Left lobe of liver (tissue), 2 donors: ENCODE measurements around the gene SULT1B1. TPM values are rescaled to one million over a fixed set of nuclear protein-coding genes. Genes with fewer than 3 reads are reported as not detected.
"Not testable (repeated sequence)": the region's sequence is repeated elsewhere in the genome, so short reads cannot be mapped to it uniquely, and the experiment has no call there.

Experiments used
- ATAC-seq: fragments of 200-7000 bp; cut with Tn5 transposase; one replicate; pipeline ENCODE4 v1.9.1; 2020; ENCODE audit warnings: mild to moderate bottlenecking, moderate library complexity
- DNase-seq: peaks from one replicate; pipeline ENCODE4 v3.0.0-alpha.2; 2020; ENCODE audit warnings: low spot score
- total RNA-seq: library from RNA; stranded (reverse); gene quantifications from one replicate; pipeline ENCODE4 v1.2.1, GENCODE V29; 2021
- donor health status: DM: no; HTN: no; CAD: no; lungs with moderate emphysema.
- donor health status: DM: no; HTN: yes; CAD: no.

SULT1B1 gene
- total RNA-seq = 31.0 TPM

- ATAC-seq (peak; percentile 90), DNase-seq (peak; percentile 77)
Measured at GRCh38 chr4:69760455-69760854, at the start of gene SULT1B1. Gene SULT1B1, minus strand, starts transcription at chr4:69760620. Its CDS starts 5,403 bp downstream, at chr4:69755217.

- ATAC-seq (no peak), DNase-seq (no peak)
Measured at GRCh38 chr4:69800599-69800998, 40.2 kb upstream of the SULT1B1 start.

GRCh38 chr4:69799337-69799736, 38.9 kb upstream of the SULT1B1 start:
- ATAC-seq = no peak
- DNase-seq = no peak

GRCh38 chr4:69793732-69794131, 33.3 kb upstream of the SULT1B1 start:
- ATAC-seq (no peak), DNase-seq (no peak)

DNA sequence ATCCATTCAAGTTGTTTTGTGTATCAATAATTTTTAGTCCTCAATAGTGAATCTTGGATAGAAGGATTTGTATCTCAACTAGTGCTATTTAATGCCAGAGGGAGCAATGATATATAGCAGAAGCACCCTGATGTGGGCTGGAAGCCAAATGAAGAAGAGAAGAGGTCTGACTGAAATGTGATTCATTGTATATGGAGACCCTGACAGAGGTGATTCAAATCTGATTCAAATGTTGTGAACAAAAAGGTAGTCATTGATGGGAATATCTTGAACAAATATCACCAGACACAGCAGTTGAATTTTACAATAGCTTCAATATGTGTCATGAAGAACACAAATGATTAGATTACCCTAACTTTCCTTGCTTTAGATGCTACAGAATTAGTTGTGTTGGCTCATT, 27.5 kb upstream of the SULT1B1 start:
- DNase-seq (no peak), ATAC-seq (no peak)

GRCh38 chr4:69786547-69786946, 26.1 kb upstream of the SULT1B1 start:
- ATAC-seq (no peak), DNase-seq (no peak)

GRCh38 chr4:69785211-69785831, 24.9 kb upstream of the SULT1B1 start:
- no peak for ATAC-seq
- no peak for DNase-seq

DNA sequence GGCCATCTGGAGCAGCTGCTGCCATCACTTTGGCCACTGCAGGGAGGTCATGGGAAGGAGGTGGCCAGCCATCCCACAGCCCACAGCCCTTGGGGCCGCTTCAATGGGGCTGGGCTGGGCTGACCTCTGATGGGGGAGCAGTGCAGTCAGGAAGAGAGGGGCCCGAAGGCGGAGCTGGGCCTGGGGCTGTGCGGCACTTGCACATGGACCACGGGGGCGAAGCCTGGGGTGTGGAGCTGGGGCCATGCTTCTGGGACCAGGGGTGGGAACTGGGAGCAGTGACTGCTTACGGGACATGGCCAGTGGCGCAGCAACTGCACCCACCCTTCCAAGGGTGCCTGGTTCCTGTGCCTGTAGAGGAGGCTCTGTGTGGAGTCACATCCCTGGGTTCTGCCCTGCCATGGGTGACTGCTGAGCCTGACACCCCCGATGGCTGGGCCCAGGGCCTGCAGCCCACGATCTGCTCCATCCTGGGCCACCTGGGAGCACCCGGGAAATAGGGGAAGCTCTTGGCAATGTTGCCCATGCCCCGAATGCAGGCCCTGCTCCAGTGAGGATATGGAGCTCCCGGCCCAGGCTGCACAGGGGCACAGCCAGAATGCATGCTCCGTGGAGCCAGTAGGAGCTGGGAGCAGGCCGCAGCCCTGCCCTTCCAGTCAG, 22.4 kb upstream of the SULT1B1 start:
- DNase-seq (no peak), ATAC-seq (no peak)

GRCh38 chr4:69781458-69782418, 21.3 kb upstream of the SULT1B1 start:
- DNase-seq (no peak), ATAC-seq (no peak)

- no peak for DNase-seq
- no peak for ATAC-seq
Measured at GRCh38 chr4:69780141-69780540, 19.7 kb upstream of the SULT1B1 start.

DNA sequence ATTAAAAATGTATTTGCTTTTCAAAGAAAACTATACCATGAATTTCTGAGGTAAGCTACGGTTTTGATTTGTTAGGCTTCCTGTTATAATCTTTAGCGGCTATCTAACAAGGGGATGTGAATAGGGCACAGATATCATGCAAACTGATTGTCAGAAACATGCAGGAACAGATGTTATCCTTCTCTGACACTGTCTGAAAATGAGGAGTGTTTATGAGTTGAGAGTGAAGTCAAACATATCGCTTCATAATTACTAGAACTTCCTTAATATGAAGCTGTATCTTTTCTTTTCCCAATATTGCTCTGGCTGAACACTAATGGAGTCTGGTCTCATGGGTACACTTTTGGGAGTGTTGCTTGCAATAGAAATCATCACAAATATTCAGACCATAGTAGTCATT, 16.3 kb upstream of the SULT1B1 start:
- no peak for ATAC-seq
- no peak for DNase-seq

- ATAC-seq = no peak
- no peak for DNase-seq
Measured at GRCh38 chr4:69775321-69775867, 15.0 kb upstream of the SULT1B1 start.

GRCh38 chr4:69773484-69773883, 13.1 kb upstream of the SULT1B1 start:
- no peak for DNase-seq
- ATAC-seq = no peak

DNA sequence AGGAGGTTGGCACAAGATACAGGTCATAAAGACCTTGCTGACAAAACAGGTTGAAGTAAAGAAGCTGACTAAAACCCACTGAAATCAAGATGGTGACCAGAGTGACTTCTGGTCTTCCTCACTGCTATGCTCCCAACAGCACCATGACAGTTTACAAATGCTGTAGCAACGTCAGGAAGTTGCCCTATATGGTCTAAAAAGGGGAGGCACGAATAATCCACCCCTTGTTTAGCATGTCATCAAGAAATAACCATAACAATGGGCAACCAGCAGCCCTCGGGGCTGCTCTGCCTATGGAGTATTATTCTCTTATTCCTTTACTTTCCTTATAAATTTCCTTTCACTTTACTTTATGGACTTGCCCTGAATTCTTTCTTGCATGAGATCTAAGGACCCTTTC, 8.1 kb upstream of the SULT1B1 start:
- not testable (repeated sequence) for DNase-seq, ATAC-seq

GRCh38 chr4:69765751-69766150, 5.3 kb upstream of the SULT1B1 start:
- ATAC-seq (no peak), DNase-seq (no peak)

- ATAC-seq (no peak), DNase-seq (no peak)
Measured at GRCh38 chr4:69764311-69764710, 3.9 kb upstream of the SULT1B1 start.

DNA sequence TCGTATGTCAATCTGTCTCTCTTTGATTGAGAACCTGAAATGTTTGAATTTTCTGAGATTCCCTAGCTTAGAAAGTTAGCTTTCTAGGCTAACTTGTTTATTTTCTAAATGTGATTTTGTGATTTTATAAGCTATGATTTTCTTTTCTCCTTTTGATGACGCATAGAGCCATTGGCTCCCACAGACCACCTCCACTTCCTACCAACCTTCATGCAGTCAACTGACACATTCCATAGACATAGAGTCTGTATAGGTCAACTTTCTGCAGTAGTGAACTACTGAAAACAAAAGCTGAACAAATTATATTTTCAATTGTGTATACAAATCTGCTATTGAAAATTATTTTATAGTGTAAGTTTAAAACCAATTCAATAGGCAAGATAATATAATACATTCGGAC, 2.8 kb upstream of the SULT1B1 start:
- DNase-seq (no peak), ATAC-seq (no peak)

- DNase-seq = no peak
- peak; percentile 63 for ATAC-seq
Measured at GRCh38 chr4:69759189-69759604, 1.2 kb downstream of the SULT1B1 start.

- ATAC-seq = no peak
- no peak for DNase-seq
Measured at GRCh38 chr4:69757464-69757863, 3.0 kb downstream of the SULT1B1 start.

DNA sequence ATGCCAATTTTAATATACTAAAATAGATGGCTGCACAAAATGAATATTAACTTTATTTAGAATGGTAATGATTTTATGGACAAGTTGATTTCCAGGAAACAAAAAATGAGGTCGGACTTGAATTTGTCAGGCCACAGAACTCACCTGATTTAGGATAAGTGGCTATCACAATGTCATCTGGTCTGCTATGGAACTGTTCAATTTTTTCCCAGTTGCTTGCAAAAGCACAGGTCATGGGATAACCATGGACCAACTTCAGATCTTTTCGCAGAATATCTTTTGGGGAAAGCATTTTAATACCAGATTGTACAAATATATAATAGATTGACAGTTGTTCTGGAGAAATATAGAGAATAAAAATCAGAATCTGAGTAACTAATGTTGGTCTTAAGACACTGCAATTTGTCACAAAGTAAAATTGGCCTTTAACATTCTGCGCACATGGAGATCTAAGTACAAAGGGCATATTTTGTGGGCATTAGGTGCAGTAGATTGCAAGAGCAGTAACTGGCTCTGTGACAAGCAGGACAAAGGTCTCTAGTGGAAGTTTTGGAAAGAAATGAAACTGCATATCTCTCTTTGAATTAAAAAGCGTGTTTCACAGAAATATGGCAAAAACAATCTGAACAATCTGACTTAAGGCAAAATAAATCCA, 5.4 kb downstream of the SULT1B1 start:
- DNase-seq (peak; percentile 78), ATAC-seq (peak; percentile 77)

- no peak for ATAC-seq
- DNase-seq = no peak
Measured at GRCh38 chr4:69753686-69754085, 6.7 kb downstream of the SULT1B1 start.
